Measurements from ENCODE around the gene PRG2.

DNA sequence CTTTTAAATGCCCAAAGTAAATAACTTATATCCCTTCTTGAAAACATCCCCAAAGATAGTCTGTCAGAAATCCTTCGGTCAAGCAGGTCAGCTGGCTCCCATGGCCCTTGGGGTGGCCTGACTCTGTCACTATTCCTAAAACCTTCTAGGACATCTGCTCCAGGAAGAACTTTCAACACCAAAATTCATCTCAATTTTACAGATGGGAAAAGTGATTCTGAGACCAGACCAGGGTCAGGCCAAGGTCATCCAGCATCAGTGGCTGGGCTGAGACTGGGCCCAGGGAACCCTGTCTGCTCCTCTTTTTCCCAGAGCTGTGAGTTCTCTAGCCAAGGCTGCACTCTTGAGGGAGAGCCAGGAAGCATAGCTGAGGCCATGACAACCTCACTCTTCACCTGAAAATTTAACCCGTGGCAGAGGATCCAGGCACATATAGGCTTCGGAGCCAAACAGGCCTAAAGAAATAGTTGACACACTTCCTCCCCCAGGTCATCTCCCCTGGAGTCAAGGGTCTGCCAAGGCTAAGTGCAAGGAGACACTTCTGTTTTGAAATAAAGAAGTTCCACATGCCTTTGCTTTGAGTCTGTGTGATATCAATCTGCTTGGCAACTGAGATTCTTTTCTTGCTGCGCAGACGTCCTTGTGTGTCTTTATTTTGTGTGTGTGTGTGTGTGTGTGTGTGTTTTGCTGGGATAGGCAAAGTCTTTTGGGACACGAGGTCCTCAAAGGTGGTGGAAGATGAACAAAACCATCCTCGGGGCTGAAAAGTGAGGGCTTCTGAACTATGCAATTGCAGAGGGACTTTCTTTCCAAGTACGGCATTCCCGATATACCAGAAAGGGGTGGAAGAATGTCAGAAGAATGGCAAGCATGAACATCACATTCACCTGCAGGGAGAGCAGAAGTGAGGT lies 16.8 kb upstream of the PRG2 start:
- no peak for TF ChIP-seq CTCF (IDR thresholded peaks at IDR 0.05)
- no peak for TF ChIP-seq POLR2A (IDR thresholded peaks at IDR 0.05)
